ENCODE results near the gene PLEKHA7.

The PLEKHA7 gene

GRCh38 chr11:16977994-16978315 is 36.3 kb downstream of the PLEKHA7 start:
- ATAC-seq, result no peak
- TF ChIP-seq ZC3H10 (CRISPR knock-in tag; IDR thresholded peaks at IDR 0.05) (no peak), OSR1 (CRISPR knock-in tag; IDR thresholded peaks at IDR 0.05) (no peak), PATZ1 (CRISPR knock-in tag; IDR thresholded peaks at IDR 0.05; ENCODE audit: borderline replicate concordance) (no peak), CSDC2 (CRISPR knock-in tag; IDR thresholded peaks at IDR 0.05) (no peak)

- ATAC-seq, result no peak
- TF ChIP-seq POU6F1 (CRISPR knock-in tag; IDR thresholded peaks at IDR 0.05; ENCODE audit: borderline replicate concordance, low read depth) (no peak), BACH2 (CRISPR knock-in tag; IDR thresholded peaks at IDR 0.05; ENCODE audit: borderline replicate concordance) (no peak), PATZ1 (CRISPR knock-in tag; IDR thresholded peaks at IDR 0.05; ENCODE audit: borderline replicate concordance) (no peak), OSR1 (CRISPR knock-in tag; IDR thresholded peaks at IDR 0.05) (no peak)
Observed at GRCh38 chr11:16977136-16977993, 36.8 kb downstream of the PLEKHA7 start.

GRCh38 chr11:16976379-16976778 is 37.8 kb downstream of the PLEKHA7 start:
- TF ChIP-seq POU6F1 (CRISPR knock-in tag; IDR thresholded peaks at IDR 0.05; ENCODE audit: borderline replicate concordance, low read depth) (no peak), CSRNP3 (CRISPR knock-in tag; IDR thresholded peaks at IDR 0.05) (no peak), CREB5 (CRISPR knock-in tag; IDR thresholded peaks at IDR 0.05; ENCODE audit: low read depth) (no peak), ZFP3 (CRISPR knock-in tag; IDR thresholded peaks at IDR 0.05) (no peak), ZFP30 (CRISPR knock-in tag; IDR thresholded peaks at IDR 0.05) (no peak), OSR1 (CRISPR knock-in tag; IDR thresholded peaks at IDR 0.05) (no peak), ZNF70 (CRISPR knock-in tag; IDR thresholded peaks at IDR 0.05) (no peak), ESRRG (CRISPR knock-in tag; IDR thresholded peaks at IDR 0.05) (no peak), TSHZ2 (CRISPR knock-in tag; IDR thresholded peaks at IDR 0.05) (no peak), TOX (CRISPR knock-in tag; IDR thresholded peaks at IDR 0.05; ENCODE audit: borderline replicate concordance) (no peak), ARNTL (CRISPR knock-in tag; IDR thresholded peaks at IDR 0.05; ENCODE audit: borderline replicate concordance, low read depth) (no peak), SNAI2 (CRISPR knock-in tag; IDR thresholded peaks at IDR 0.05) (no peak), CSDC2 (CRISPR knock-in tag; IDR thresholded peaks at IDR 0.05) (no peak), GLIS3 (CRISPR knock-in tag; IDR thresholded peaks at IDR 0.05) (no peak), TCF4 (CRISPR knock-in tag; IDR thresholded peaks at IDR 0.05; ENCODE audit: borderline replicate concordance) (no peak), ZNF565 (CRISPR knock-in tag; conservative IDR thresholded peaks at IDR 0.05; ENCODE audit: low read depth) (no peak), BACH2 (CRISPR knock-in tag; IDR thresholded peaks at IDR 0.05; ENCODE audit: borderline replicate concordance) (no peak)
- no peak for ATAC-seq

All from SK-N-SH treated with all-trans-retinoic acid at 6 μM for 48 hours (cell line).